GM23338 (cell line): ENCODE results near the gene NUP98. TPM values are rescaled to one million over a fixed set of nuclear protein-coding genes. Genes with fewer than 3 reads are reported as not detected.
A peak's percentile ranks its signal among the peaks of the same experiment; 100 is the strongest.

ENCODE experiments used
- ATAC-seq: fragments of 200-7000 bp; cut with Tn5 transposase; 3 replicates; pipeline ENCODE4 v1.9.1; 2020
- DNase-seq: peaks from one replicate; pipeline ENCODE4 v3.0.0-alpha.2; 2015; ENCODE audit warnings: low spot score
- H2AFZ ChIP-seq: fragments of 200-600 bp; sonication (generic); 2 replicates; pipeline ENCODE4 v1.8.0; 2016; ENCODE audit warnings: antibody characterized with exemption, mild to moderate bottlenecking, moderate library complexity
- H3F3A ChIP-seq: fragments of 200-600 bp; sonication (generic); replicated peaks from 2 replicates; pipeline ENCODE4 v1.8.0; 2017; ENCODE audit warnings: antibody characterized with exemption, mixed run types, low read depth
- H3K27ac ChIP-seq: fragments of 200-600 bp; sonication (generic); 2 replicates; pipeline ENCODE4 v1.6.1; 2016; ENCODE audit warnings: low read depth
- H3K27me3 ChIP-seq: fragments of 200-600 bp; sonication (generic); 2 replicates; pipeline ENCODE4 v1.8.0; 2016; ENCODE audit warnings: mild to moderate bottlenecking, mixed run types, moderate library complexity; ENCODE audit not compliant: insufficient read depth
- H3K36me3 ChIP-seq: fragments of 200-600 bp; sonication (generic); 2 replicates; pipeline ENCODE4 v1.8.0; 2016; ENCODE audit warnings: mild to moderate bottlenecking; ENCODE audit not compliant: insufficient read depth
- H3K4me1 ChIP-seq: fragments of 200-600 bp; sonication (generic); 2 replicates; pipeline ENCODE4 v1.8.0; 2016; ENCODE audit warnings: mild to moderate bottlenecking, moderate library complexity; ENCODE audit not compliant: insufficient read depth
- H3K4me2 ChIP-seq: fragments of 200-600 bp; sonication (generic); 2 replicates; pipeline ENCODE4 v1.7.1; 2017; ENCODE audit warnings: mixed run types
- H3K4me3 ChIP-seq: fragments of 200-600 bp; sonication (generic); 2 replicates; pipeline ENCODE4 v1.6.1; 2016; ENCODE audit warnings: mixed run types
- H3K79me2 ChIP-seq: fragments of 200-600 bp; sonication (generic); replicated peaks from 2 replicates; pipeline ENCODE4 v1.8.0; 2017; ENCODE audit warnings: mild to moderate bottlenecking; ENCODE audit not compliant: insufficient read depth
- H3K9me2 ChIP-seq: fragments of 200-600 bp; sonication (generic); 2 replicates; pipeline ENCODE4 v1.8.0; 2017; ENCODE audit not compliant: insufficient read depth
- H4K20me1 ChIP-seq: fragments of 200-600 bp; sonication (generic); replicated peaks from 2 replicates; pipeline ENCODE4 v1.8.0; 2017; ENCODE audit warnings: mild to moderate bottlenecking; ENCODE audit not compliant: insufficient read depth
- H3K27ac Mint-ChIP-seq: 2 replicates; pipeline ENCODE4 v1.8.0; 2020; ENCODE audit warnings: inconsistent platforms, mild to moderate bottlenecking, moderate library complexity, mixed read lengths
- H3K27me3 Mint-ChIP-seq: 3 replicates; pipeline ENCODE4 v1.8.0; 2022; ENCODE audit warnings: low read depth, mild to moderate bottlenecking, moderate library complexity, mixed read lengths, inconsistent platforms; ENCODE audit not compliant: insufficient read depth, poor library complexity
- H3K36me3 Mint-ChIP-seq: 3 replicates; pipeline ENCODE4 v1.8.0; 2021; ENCODE audit warnings: low read depth, mild to moderate bottlenecking, inconsistent platforms, moderate library complexity, mixed read lengths
- H3K4me1 Mint-ChIP-seq: 3 replicates; pipeline ENCODE4 v1.8.0; 2020; ENCODE audit warnings: mild to moderate bottlenecking, inconsistent platforms, mixed read lengths
- H3K4me3 Mint-ChIP-seq: 3 replicates; pipeline ENCODE4 v1.8.0; 2021; ENCODE audit warnings: moderate library complexity, mild to moderate bottlenecking, inconsistent platforms, mixed read lengths
- H3K9me3 Mint-ChIP-seq: 3 replicates; pipeline ENCODE4 v1.8.0; 2020; ENCODE audit warnings: moderate library complexity, mild to moderate bottlenecking, inconsistent platforms, mixed read lengths
- CREB1 ChIP-seq: fragments of 250-450 bp; sonication (Bioruptor Pico); IDR thresholded peaks from 2 replicates; pipeline ENCODE4 v1.5.0; 2020; ENCODE audit warnings: low read depth, mild to moderate bottlenecking, moderate library complexity
- EZH2 ChIP-seq: fragments of 200-600 bp; sonication (generic); IDR thresholded peaks from one replicate; pipeline ENCODE4 v1.8.0; 2017; ENCODE audit warnings: antibody characterized with exemption, mild to moderate bottlenecking, low read depth; ENCODE audit not compliant: unreplicated experiment
- JUNB ChIP-seq: IDR thresholded peaks from one replicate; pipeline ENCODE4 v1.6.1; 2016; ENCODE audit warnings: antibody characterized with exemption; ENCODE audit not compliant: unreplicated experiment
- NANOG ChIP-seq: IDR thresholded peaks from 2 replicates; pipeline ENCODE4 v1.6.1; 2016; ENCODE audit warnings: antibody characterized with exemption, borderline replicate concordance
- POLR2AphosphoS5 ChIP-seq: IDR thresholded peaks from 2 replicates; pipeline ENCODE4 v1.6.1; 2016; ENCODE audit warnings: antibody characterized with exemption, low read depth
- STAT1 ChIP-seq: IDR thresholded peaks from one replicate; pipeline ENCODE4 v1.6.1; 2016; ENCODE audit warnings: antibody characterized with exemption; ENCODE audit not compliant: unreplicated experiment
- ZNF114 ChIP-seq: fragments of 250-450 bp; sonication (Bioruptor Pico); IDR thresholded peaks from 2 replicates; pipeline ENCODE4 v1.5.0; 2020; ENCODE audit warnings: mild to moderate bottlenecking, moderate library complexity
- ZNF331 ChIP-seq: fragments of 250-450 bp; sonication (Bioruptor Pico); IDR thresholded peaks from 2 replicates; pipeline ENCODE4 v1.5.0; 2020; ENCODE audit warnings: low read depth, mild to moderate bottlenecking, moderate library complexity
- polyA plus RNA-seq: library from polyadenylated mRNA; unstranded; fragments of >200 nt; fragmentation: Nextera tagmentation; extraction: Ambion mirVana; gene quantifications from 2 replicates; pipeline ENCODE4 v1.2.1, GENCODE V29; 2016
- total RNA-seq: library from RNA; depleted of rRNA; stranded (reverse); fragments of >200 nt; shearing (Covaris generic); gene quantifications from 2 replicates; pipeline ENCODE4 v1.2.3, GENCODE V29; 2014
- TF ChIP-seq, protein P1 (sequence below): fragments of 250-450 bp; sonication (Bioruptor Pico); IDR thresholded peaks from 2 replicates; pipeline ENCODE4 v1.5.0; 2020; ENCODE audit warnings: mild to moderate bottlenecking, moderate library complexity
- TF ChIP-seq, protein P2 (sequence below): IDR thresholded peaks from 2 replicates; pipeline ENCODE4 v1.6.1; 2016; ENCODE audit warnings: antibody characterized with exemption
- TF ChIP-seq, protein P3 (sequence below): IDR thresholded peaks from one replicate; pipeline ENCODE4 v1.6.1; 2018; ENCODE audit warnings: antibody characterized with exemption; ENCODE audit not compliant: unreplicated experiment

The NUP98 gene
- total and polyA plus RNA-seq, 2 experiments from 2014 or later, result 23.9 to 174 TPM

DNA sequence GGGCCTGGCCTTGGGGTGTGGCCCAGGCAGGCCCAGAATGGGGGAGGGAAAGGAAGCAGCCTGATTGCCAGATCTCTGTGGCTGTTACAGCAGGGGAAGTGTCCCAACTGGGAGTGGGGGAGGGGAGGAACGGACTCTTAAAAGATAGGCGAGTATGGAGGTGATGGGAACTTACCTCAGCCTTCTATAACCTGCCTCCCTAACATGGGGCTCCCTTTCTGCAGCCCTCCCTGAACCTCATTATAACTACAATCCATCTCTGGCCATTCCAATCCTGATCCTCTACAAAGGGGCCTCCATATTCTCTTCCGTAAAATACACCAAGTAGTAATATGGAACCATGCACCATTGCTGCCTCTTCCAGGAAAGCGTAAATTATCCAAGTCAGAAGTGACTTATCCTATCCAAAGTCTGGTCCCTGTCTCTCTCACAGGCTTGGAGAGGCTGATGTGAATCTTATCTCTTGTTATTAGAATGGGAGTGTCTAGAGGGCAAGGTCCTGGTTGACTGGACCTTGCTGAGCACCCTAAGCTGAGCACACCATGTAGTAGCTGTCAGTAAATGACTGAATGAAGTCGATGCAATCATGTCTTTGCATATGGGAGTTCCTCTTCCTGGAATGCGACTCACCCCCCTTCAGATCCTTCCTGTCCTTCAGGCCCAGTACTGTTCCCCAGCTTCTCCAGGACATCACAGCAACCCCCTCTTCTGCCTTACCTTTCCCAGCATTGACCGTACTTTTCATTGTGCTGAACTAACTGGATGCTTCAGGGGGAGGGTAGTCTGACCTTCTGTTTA is 37.5 kb upstream of the NUP98 start:
- Mint-ChIP-seq H3K9me3 (no peaks in the 10 kb centered on the region; the same call in 2 of the 3 replicates), H3K36me3 (peaks cover 25% of the 10 kb centered on the region), H3K27me3 (peaks cover 8% of the 10 kb centered on the region), H3K4me1 (peaks cover 46% of the 10 kb centered on the region), H3K27ac (no peak overlapping the region), H3K4me3 (peak overlapping the region; percentile 13; the same call in 1 of the 3 replicates)
- peaks cover 59% of the 10 kb centered on the region for H4K20me1 ChIP-seq
- H3K27ac ChIP-seq, result no peak overlapping the region
- H3K36me3 ChIP-seq, result no peaks in the 10 kb centered on the region; the same call in 1 of the 2 replicates
- no peak overlapping the region for H2AFZ ChIP-seq
- no peaks in the 10 kb centered on the region for H3K9me2 ChIP-seq
- no peak for TF ChIP-seq EZH2
- TF ChIP-seq, protein P1, sequence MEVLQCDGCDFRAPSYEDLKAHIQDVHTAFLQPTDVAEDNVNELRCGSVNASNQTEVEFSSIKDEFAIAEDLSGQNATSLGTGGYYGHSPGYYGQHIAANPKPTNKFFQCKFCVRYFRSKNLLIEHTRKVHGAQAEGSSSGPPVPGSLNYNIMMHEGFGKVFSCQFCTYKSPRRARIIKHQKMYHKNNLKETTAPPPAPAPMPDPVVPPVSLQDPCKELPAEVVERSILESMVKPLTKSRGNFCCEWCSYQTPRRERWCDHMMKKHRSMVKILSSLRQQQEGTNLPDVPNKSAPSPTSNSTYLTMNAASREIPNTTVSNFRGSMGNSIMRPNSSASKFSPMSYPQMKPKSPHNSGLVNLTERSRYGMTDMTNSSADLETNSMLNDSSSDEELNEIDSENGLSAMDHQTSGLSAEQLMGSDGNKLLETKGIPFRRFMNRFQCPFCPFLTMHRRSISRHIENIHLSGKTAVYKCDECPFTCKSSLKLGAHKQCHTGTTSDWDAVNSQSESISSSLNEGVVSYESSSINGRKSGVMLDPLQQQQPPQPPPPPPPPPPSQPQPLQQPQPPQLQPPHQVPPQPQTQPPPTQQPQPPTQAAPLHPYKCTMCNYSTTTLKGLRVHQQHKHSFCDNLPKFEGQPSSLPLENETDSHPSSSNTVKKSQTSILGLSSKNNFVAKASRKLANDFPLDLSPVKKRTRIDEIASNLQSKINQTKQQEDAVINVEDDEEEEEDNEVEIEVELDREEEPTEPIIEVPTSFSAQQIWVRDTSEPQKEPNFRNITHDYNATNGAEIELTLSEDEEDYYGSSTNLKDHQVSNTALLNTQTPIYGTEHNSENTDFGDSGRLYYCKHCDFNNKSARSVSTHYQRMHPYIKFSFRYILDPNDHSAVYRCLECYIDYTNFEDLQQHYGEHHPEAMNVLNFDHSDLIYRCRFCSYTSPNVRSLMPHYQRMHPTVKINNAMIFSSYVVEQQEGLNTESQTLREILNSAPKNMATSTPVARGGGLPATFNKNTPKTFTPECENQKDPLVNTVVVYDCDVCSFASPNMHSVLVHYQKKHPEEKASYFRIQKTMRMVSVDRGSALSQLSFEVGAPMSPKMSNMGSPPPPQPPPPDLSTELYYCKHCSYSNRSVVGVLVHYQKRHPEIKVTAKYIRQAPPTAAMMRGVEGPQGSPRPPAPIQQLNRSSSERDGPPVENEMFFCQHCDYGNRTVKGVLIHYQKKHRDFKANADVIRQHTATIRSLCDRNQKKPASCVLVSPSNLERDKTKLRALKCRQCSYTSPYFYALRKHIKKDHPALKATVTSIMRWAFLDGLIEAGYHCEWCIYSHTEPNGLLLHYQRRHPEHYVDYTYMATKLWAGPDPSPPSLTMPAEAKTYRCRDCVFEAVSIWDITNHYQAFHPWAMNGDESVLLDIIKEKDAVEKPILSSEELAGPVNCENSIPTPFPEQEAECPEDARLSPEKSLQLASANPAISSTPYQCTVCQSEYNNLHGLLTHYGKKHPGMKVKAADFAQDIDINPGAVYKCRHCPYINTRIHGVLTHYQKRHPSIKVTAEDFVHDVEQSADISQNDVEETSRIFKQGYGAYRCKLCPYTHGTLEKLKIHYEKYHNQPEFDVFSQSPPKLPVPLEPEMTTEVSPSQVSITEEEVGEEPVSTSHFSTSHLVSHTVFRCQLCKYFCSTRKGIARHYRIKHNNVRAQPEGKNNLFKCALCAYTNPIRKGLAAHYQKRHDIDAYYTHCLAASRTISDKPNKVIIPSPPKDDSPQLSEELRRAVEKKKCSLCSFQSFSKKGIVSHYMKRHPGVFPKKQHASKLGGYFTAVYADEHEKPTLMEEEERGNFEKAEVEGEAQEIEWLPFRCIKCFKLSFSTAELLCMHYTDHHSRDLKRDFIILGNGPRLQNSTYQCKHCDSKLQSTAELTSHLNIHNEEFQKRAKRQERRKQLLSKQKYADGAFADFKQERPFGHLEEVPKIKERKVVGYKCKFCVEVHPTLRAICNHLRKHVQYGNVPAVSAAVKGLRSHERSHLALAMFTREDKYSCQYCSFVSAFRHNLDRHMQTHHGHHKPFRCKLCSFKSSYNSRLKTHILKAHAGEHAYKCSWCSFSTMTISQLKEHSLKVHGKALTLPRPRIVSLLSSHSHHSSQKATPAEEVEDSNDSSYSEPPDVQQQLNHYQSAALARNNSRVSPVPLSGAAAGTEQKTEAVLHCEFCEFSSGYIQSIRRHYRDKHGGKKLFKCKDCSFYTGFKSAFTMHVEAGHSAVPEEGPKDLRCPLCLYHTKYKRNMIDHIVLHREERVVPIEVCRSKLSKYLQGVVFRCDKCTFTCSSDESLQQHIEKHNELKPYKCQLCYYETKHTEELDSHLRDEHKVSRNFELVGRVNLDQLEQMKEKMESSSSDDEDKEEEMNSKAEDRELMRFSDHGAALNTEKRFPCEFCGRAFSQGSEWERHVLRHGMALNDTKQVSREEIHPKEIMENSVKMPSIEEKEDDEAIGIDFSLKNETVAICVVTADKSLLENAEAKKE (CRISPR knock-in tag), result no peak
- TF ChIP-seq, protein P2, sequence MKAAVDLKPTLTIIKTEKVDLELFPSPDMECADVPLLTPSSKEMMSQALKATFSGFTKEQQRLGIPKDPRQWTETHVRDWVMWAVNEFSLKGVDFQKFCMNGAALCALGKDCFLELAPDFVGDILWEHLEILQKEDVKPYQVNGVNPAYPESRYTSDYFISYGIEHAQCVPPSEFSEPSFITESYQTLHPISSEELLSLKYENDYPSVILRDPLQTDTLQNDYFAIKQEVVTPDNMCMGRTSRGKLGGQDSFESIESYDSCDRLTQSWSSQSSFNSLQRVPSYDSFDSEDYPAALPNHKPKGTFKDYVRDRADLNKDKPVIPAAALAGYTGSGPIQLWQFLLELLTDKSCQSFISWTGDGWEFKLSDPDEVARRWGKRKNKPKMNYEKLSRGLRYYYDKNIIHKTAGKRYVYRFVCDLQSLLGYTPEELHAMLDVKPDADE, result no peak
- no peak for TF ChIP-seq CREB1 (CRISPR knock-in tag)
- TF ChIP-seq POLR2AphosphoS5, result no peak
- no peak for TF ChIP-seq JUNB
- TF ChIP-seq, protein P3, sequence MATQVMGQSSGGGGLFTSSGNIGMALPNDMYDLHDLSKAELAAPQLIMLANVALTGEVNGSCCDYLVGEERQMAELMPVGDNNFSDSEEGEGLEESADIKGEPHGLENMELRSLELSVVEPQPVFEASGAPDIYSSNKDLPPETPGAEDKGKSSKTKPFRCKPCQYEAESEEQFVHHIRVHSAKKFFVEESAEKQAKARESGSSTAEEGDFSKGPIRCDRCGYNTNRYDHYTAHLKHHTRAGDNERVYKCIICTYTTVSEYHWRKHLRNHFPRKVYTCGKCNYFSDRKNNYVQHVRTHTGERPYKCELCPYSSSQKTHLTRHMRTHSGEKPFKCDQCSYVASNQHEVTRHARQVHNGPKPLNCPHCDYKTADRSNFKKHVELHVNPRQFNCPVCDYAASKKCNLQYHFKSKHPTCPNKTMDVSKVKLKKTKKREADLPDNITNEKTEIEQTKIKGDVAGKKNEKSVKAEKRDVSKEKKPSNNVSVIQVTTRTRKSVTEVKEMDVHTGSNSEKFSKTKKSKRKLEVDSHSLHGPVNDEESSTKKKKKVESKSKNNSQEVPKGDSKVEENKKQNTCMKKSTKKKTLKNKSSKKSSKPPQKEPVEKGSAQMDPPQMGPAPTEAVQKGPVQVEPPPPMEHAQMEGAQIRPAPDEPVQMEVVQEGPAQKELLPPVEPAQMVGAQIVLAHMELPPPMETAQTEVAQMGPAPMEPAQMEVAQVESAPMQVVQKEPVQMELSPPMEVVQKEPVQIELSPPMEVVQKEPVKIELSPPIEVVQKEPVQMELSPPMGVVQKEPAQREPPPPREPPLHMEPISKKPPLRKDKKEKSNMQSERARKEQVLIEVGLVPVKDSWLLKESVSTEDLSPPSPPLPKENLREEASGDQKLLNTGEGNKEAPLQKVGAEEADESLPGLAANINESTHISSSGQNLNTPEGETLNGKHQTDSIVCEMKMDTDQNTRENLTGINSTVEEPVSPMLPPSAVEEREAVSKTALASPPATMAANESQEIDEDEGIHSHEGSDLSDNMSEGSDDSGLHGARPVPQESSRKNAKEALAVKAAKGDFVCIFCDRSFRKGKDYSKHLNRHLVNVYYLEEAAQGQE, result no peak
- TF ChIP-seq NANOG, result no peak
- no peak for TF ChIP-seq ZNF331
- TF ChIP-seq ZNF114 (CRISPR knock-in tag), result no peak
- TF ChIP-seq STAT1, result no peak
- ATAC-seq (peak; percentile 61), DNase-seq (peak; percentile 58)
- peaks cover 24% of the 10 kb centered on the region for H3K4me1 ChIP-seq
- H3F3A ChIP-seq, result 0 out of 2 replicates have a peak, but pooled peaks cover 2% of the 10 kb centered on the region
- peak overlapping the region; percentile 24 for H3K4me2 ChIP-seq
- no peaks in the 10 kb centered on the region for H3K27me3 ChIP-seq
- H3K4me3 ChIP-seq, result 0 out of 2 replicates have a peak overlapping the region, but pooled peaks have one; percentile 10
- peaks cover 73% of the 10 kb centered on the region for H3K79me2 ChIP-seq
